ENCODE measurements around the gene ERBB4.
A peak's percentile ranks its signal among the peaks of the same experiment; 100 is the strongest.

The ERBB4 gene

DNA sequence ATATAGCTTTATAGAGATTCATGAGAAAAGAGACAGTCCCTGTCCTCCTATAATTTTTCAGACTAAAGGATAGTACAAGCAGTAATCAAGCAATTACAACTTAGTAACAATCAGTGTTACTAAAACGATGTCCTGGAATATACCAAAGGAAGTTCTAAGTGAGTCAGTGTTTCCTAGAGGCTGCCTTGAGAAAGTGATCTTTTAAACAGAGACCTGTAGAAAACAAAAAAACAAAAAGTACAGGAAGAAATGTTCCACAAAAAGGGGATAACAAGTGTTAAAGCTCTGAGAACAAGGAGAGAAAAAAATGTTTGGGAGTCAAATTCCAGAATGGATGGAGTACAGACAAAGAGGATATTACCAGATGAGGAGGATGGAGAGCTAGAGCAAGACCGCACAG, 556.4 kb downstream of the ERBB4 start:
- no peak overlapping the region for H2BK5ac ChIP-seq (ENCODE audit: low read length)
- no CpG with 5 or more reads among the region's 2 CpGs for WGBS, 2 donors (ENCODE audit: extremely low coverage in 2 of 2, insufficient read length in 2 of 2, insufficient replicate concordance in 1 of 2)
- H2BK15ac ChIP-seq (ENCODE audit: low read length), result no peak overlapping the region
- no peak overlapping the region for H2BK12ac ChIP-seq (ENCODE audit: low read length)
- H4K8ac ChIP-seq (ENCODE audit: low read depth, low read length), result no peak overlapping the region
- H3K14ac ChIP-seq (ENCODE audit: low read length), result no peak overlapping the region
- no peak overlapping the region for H3K4ac ChIP-seq (ENCODE audit: low read length)
- H3K36me3 ChIP-seq (replicated peaks in 1 of 2; ENCODE audit: control insufficient read depth in 2 of 2, insufficient read depth in 2 of 2, low read length in 2 of 2), result no peaks in the 10 kb centered on the region
- no peak overlapping the region for H4K91ac ChIP-seq (ENCODE audit: low read depth, low read length, poor library complexity)
- H3K27me3 ChIP-seq (ENCODE audit: control insufficient read depth in 3 of 3, insufficient read depth in 3 of 3, low read depth in 1 of 3, low read length in 3 of 3), result no peaks in the 10 kb centered on the region
- H2BK120ac ChIP-seq (ENCODE audit: low read depth, low read length), result no peak overlapping the region
- no peaks in the 10 kb centered on the region for H3K9me3 ChIP-seq (replicated peaks in 1 of 2; ENCODE audit: control insufficient read depth in 2 of 2, insufficient read depth in 1 of 2, low read depth in 1 of 2, low read length in 2 of 2)
- H3K4me3 ChIP-seq (ENCODE audit: low read length in 2 of 2), result no peak overlapping the region
- H3K9ac ChIP-seq (ENCODE audit: low read depth, low read length, poor library complexity), result no peak overlapping the region
- no peak overlapping the region for H3K23ac ChIP-seq (ENCODE audit: low read depth, low read length, poor library complexity)
- H3K4me1 ChIP-seq (ENCODE audit: control insufficient read depth in 2 of 2, insufficient read depth in 1 of 2, low read depth in 1 of 2, low read length in 2 of 2), result peaks cover 0 to 8% of the 10 kb centered on the region in 2 donors
- H2AFZ ChIP-seq (ENCODE audit: low read length), result peak overlapping the region; percentile 59
- H3K27ac ChIP-seq (replicated peaks; ENCODE audit: low read length), result no peak overlapping the region
- DNase-seq (ENCODE audit: low spot score), result peak; percentile 12
- H3K4me2 ChIP-seq (ENCODE audit: insufficient read depth, low read length, poor library complexity, severe bottlenecking), result no peak overlapping the region
- H3K79me1 ChIP-seq (ENCODE audit: low read depth, low read length), result no peaks in the 10 kb centered on the region
- no peak overlapping the region for H3K18ac ChIP-seq (ENCODE audit: low read length)
- H2AK5ac ChIP-seq (ENCODE audit: low read depth, low read length), result no peak overlapping the region

DNA sequence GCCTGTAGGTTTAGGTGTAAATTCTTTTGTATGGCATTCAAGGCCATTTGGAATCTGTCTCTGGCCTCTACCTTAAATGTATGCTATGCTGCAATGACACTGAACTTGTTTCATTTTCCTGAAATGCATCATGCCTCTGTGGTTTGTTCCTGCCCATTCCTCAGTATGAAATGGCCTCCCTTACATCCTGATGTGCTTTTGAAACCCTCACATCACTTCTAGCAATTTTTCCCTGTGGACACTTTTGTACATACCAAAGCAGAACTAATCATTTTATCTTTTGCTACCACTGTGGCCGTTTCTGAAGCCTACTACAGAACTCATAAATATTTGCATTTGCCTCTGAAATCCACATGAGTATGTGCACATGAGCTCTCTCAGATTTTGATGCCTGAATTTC, 557.2 kb downstream of the ERBB4 start:
- H2BK15ac ChIP-seq (ENCODE audit: low read length), result no peak overlapping the region
- no peak overlapping the region for H3K4me2 ChIP-seq (ENCODE audit: insufficient read depth, low read length, poor library complexity, severe bottlenecking)
- H3K36me3 ChIP-seq (replicated peaks in 1 of 2; ENCODE audit: control insufficient read depth in 2 of 2, insufficient read depth in 2 of 2, low read length in 2 of 2), result no peaks in the 10 kb centered on the region
- H2BK12ac ChIP-seq (ENCODE audit: low read length), result no peak overlapping the region
- H3K27me3 ChIP-seq (ENCODE audit: control insufficient read depth in 3 of 3, insufficient read depth in 3 of 3, low read depth in 1 of 3, low read length in 3 of 3), result no peaks in the 10 kb centered on the region
- H3K9me3 ChIP-seq (replicated peaks in 1 of 2; ENCODE audit: control insufficient read depth in 2 of 2, insufficient read depth in 1 of 2, low read depth in 1 of 2, low read length in 2 of 2), result no peaks in the 10 kb centered on the region
- no peak overlapping the region for H3K27ac ChIP-seq (replicated peaks; ENCODE audit: low read length)
- DNase-seq (ENCODE audit: low spot score), result no peak
- H2AFZ ChIP-seq (ENCODE audit: low read length), result no peak overlapping the region
- H3K14ac ChIP-seq (ENCODE audit: low read length), result no peak overlapping the region
- no peak overlapping the region for H3K4me3 ChIP-seq (ENCODE audit: low read length in 2 of 2)
- no peaks in the 10 kb centered on the region for H3K79me1 ChIP-seq (ENCODE audit: low read depth, low read length)
- H3K4ac ChIP-seq (ENCODE audit: low read length), result no peak overlapping the region
- no peak overlapping the region for H2BK120ac ChIP-seq (ENCODE audit: low read depth, low read length)
- H2AK5ac ChIP-seq (ENCODE audit: low read depth, low read length), result no peak overlapping the region
- no peak overlapping the region for H3K18ac ChIP-seq (ENCODE audit: low read length)
- no peak overlapping the region for H2BK5ac ChIP-seq (ENCODE audit: low read length)
- H3K23ac ChIP-seq (ENCODE audit: low read depth, low read length, poor library complexity), result no peak overlapping the region
- no peak overlapping the region for H4K8ac ChIP-seq (ENCODE audit: low read depth, low read length)
- peaks cover 0 to 8% of the 10 kb centered on the region in 2 donors for H3K4me1 ChIP-seq (ENCODE audit: control insufficient read depth in 2 of 2, insufficient read depth in 1 of 2, low read depth in 1 of 2, low read length in 2 of 2)
- no peak overlapping the region for H3K9ac ChIP-seq (ENCODE audit: low read depth, low read length, poor library complexity)
- no peak overlapping the region for H4K91ac ChIP-seq (ENCODE audit: low read depth, low read length, poor library complexity)
- no CpG with 5 or more reads among the region's 1 CpG for WGBS, 2 donors (ENCODE audit: extremely low coverage in 2 of 2, insufficient read length in 2 of 2, insufficient replicate concordance in 1 of 2)

DNA sequence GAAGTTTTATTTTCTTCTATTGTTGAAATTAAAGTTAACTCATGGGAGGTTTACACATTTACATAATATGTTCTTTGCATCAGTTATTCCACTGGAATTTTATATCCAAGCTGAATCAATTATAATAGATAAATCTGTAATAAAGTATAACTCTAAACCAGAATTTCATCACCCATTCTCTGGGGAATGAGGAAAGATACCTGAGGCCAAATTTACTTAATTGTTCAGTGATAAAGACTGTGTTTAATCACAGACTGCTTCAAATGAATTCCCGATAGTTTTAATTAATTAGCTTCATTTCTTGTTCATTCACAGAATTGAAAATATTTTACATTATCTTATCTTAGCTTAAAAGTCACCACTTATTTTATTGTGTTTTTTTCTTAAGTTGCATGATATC, 562.5 kb downstream of the ERBB4 start:
- no peak overlapping the region for H4K91ac ChIP-seq (ENCODE audit: low read depth, low read length, poor library complexity)
- H3K9me3 ChIP-seq (replicated peaks in 1 of 2; ENCODE audit: control insufficient read depth in 2 of 2, insufficient read depth in 1 of 2, low read depth in 1 of 2, low read length in 2 of 2), result peaks cover 0 to 2% of the 10 kb centered on the region in 2 donors
- H2BK12ac ChIP-seq (ENCODE audit: low read length), result no peak overlapping the region
- H3K27ac ChIP-seq (replicated peaks; ENCODE audit: low read length), result no peak overlapping the region
- DNase-seq (ENCODE audit: low spot score), result no peak
- no peak overlapping the region for H3K4me3 ChIP-seq (ENCODE audit: low read length in 2 of 2)
- no peaks in the 10 kb centered on the region for H3K79me1 ChIP-seq (ENCODE audit: low read depth, low read length)
- no peak overlapping the region for H3K23ac ChIP-seq (ENCODE audit: low read depth, low read length, poor library complexity)
- no peak overlapping the region for H3K4me2 ChIP-seq (ENCODE audit: insufficient read depth, low read length, poor library complexity, severe bottlenecking)
- H2BK15ac ChIP-seq (ENCODE audit: low read length), result no peak overlapping the region
- H3K27me3 ChIP-seq (ENCODE audit: control insufficient read depth in 3 of 3, insufficient read depth in 3 of 3, low read depth in 1 of 3, low read length in 3 of 3), result no peaks in the 10 kb centered on the region
- no peak overlapping the region for H4K8ac ChIP-seq (ENCODE audit: low read depth, low read length)
- H2AK5ac ChIP-seq (ENCODE audit: low read depth, low read length), result no peak overlapping the region
- no peaks in the 10 kb centered on the region for H3K36me3 ChIP-seq (replicated peaks in 1 of 2; ENCODE audit: control insufficient read depth in 2 of 2, insufficient read depth in 2 of 2, low read length in 2 of 2)
- no CpG with 5 or more reads among the region's 1 CpG for WGBS, 2 donors (ENCODE audit: extremely low coverage in 2 of 2, insufficient read length in 2 of 2, insufficient replicate concordance in 1 of 2)
- H2AFZ ChIP-seq (ENCODE audit: low read length), result no peak overlapping the region
- no peak overlapping the region for H3K9ac ChIP-seq (ENCODE audit: low read depth, low read length, poor library complexity)
- no peak overlapping the region for H3K4ac ChIP-seq (ENCODE audit: low read length)
- no peak overlapping the region for H2BK5ac ChIP-seq (ENCODE audit: low read length)
- no peak overlapping the region for H3K18ac ChIP-seq (ENCODE audit: low read length)
- no peak overlapping the region for H2BK120ac ChIP-seq (ENCODE audit: low read depth, low read length)
- H3K14ac ChIP-seq (ENCODE audit: low read length), result no peak overlapping the region
- no peaks in the 10 kb centered on the region for H3K4me1 ChIP-seq (ENCODE audit: control insufficient read depth in 2 of 2, insufficient read depth in 1 of 2, low read depth in 1 of 2, low read length in 2 of 2)

DNA sequence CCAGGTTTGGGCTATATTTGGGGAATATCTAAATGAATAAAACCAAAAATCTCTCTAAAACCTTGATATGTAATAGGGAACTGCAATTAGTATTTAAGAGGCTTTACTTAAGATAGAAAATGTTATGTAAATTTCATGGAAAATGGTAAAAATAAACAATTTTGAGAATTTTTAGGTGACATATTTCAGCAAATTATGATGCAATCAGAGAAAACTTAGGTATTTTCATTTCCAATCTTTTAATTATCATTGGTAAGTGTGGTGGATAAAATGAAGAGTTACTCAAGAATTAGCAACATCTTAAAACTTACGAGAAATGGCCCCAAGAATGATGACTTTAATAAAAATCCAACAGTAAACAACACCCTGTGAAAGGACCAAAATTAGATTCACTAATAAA, 571.4 kb downstream of the ERBB4 start:
- Histone ChIP-seq H3K36me3 (replicated peaks in 1 of 2; ENCODE audit: control insufficient read depth in 2 of 2, insufficient read depth in 2 of 2, low read length in 2 of 2) (no peaks in the 10 kb centered on the region), H2BK120ac (ENCODE audit: low read depth, low read length) (no peak overlapping the region), H3K27me3 (ENCODE audit: control insufficient read depth in 3 of 3, insufficient read depth in 3 of 3, low read depth in 1 of 3, low read length in 3 of 3) (no peaks in the 10 kb centered on the region), H2AK5ac (ENCODE audit: low read depth, low read length) (no peak overlapping the region), H3K79me1 (ENCODE audit: low read depth, low read length) (no peaks in the 10 kb centered on the region), H4K91ac (ENCODE audit: low read depth, low read length, poor library complexity) (no peak overlapping the region), H3K9me3 (replicated peaks in 1 of 2; ENCODE audit: control insufficient read depth in 2 of 2, insufficient read depth in 1 of 2, low read depth in 1 of 2, low read length in 2 of 2) (peaks cover 0 to 8% of the 10 kb centered on the region in 2 donors), H2BK12ac (ENCODE audit: low read length) (no peak overlapping the region), H2BK15ac (ENCODE audit: low read length) (no peak overlapping the region), H4K8ac (ENCODE audit: low read depth, low read length) (no peak overlapping the region), H3K4me3 (ENCODE audit: low read length in 2 of 2) (no peak overlapping the region), H2BK5ac (ENCODE audit: low read length) (no peak overlapping the region), H3K4me1 (ENCODE audit: control insufficient read depth in 2 of 2, insufficient read depth in 1 of 2, low read depth in 1 of 2, low read length in 2 of 2) (no peaks in the 10 kb centered on the region), H2AFZ (ENCODE audit: low read length) (no peak overlapping the region), H3K9ac (ENCODE audit: low read depth, low read length, poor library complexity) (no peak overlapping the region), H3K14ac (ENCODE audit: low read length) (no peak overlapping the region), H3K18ac (ENCODE audit: low read length) (no peak overlapping the region), H3K23ac (ENCODE audit: low read depth, low read length, poor library complexity) (no peak overlapping the region), H3K4me2 (ENCODE audit: insufficient read depth, low read length, poor library complexity, severe bottlenecking) (no peak overlapping the region), H3K27ac (replicated peaks; ENCODE audit: low read length) (no peak overlapping the region), H3K4ac (ENCODE audit: low read length) (no peak overlapping the region)
- no CpG with 5 or more reads among the region's 1 CpG for WGBS, 2 donors (ENCODE audit: extremely low coverage in 2 of 2, insufficient read length in 2 of 2, insufficient replicate concordance in 1 of 2)
- DNase-seq (ENCODE audit: low spot score), result no peak

Measured in neuronal stem cell (in vitro differentiated cells).